ENCODE data around the gene FGFR3.

The FGFR3 gene

GRCh38 chr4:1783970-1784369 lies 9.1 kb upstream of the FGFR3 start:
- TF ChIP-seq TAF1 (IDR thresholded peaks at IDR 0.05; ENCODE audit: borderline replicate concordance, insufficient read depth, low read length): no peak
- TF ChIP-seq FOXP2 (optimal IDR thresholded peaks at IDR 0.05; ENCODE audit: borderline replicate concordance, extremely low read depth, extremely low read length, insufficient read depth): no peak
- no peak for TF ChIP-seq POLR2AphosphoS5 (IDR thresholded peaks at IDR 0.05; ENCODE audit: low read depth, low read length)
- TF ChIP-seq, protein P1, sequence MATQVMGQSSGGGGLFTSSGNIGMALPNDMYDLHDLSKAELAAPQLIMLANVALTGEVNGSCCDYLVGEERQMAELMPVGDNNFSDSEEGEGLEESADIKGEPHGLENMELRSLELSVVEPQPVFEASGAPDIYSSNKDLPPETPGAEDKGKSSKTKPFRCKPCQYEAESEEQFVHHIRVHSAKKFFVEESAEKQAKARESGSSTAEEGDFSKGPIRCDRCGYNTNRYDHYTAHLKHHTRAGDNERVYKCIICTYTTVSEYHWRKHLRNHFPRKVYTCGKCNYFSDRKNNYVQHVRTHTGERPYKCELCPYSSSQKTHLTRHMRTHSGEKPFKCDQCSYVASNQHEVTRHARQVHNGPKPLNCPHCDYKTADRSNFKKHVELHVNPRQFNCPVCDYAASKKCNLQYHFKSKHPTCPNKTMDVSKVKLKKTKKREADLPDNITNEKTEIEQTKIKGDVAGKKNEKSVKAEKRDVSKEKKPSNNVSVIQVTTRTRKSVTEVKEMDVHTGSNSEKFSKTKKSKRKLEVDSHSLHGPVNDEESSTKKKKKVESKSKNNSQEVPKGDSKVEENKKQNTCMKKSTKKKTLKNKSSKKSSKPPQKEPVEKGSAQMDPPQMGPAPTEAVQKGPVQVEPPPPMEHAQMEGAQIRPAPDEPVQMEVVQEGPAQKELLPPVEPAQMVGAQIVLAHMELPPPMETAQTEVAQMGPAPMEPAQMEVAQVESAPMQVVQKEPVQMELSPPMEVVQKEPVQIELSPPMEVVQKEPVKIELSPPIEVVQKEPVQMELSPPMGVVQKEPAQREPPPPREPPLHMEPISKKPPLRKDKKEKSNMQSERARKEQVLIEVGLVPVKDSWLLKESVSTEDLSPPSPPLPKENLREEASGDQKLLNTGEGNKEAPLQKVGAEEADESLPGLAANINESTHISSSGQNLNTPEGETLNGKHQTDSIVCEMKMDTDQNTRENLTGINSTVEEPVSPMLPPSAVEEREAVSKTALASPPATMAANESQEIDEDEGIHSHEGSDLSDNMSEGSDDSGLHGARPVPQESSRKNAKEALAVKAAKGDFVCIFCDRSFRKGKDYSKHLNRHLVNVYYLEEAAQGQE (IDR thresholded peaks at IDR 0.05; ENCODE audit: insufficient read depth in 1 of 2, low read depth in 2 of 2, low read length in 2 of 2): no peak
- TF ChIP-seq SIN3A (IDR thresholded peaks at IDR 0.05; ENCODE audit: borderline replicate concordance, insufficient read depth, low read length): no peak

- TF ChIP-seq, protein P1 (IDR thresholded peaks at IDR 0.05; ENCODE audit: insufficient read depth in 1 of 2, low read depth in 2 of 2, low read length in 2 of 2): no peak
- TF ChIP-seq SIN3A (IDR thresholded peaks at IDR 0.05; ENCODE audit: borderline replicate concordance, insufficient read depth, low read length) (no peak), TAF1 (IDR thresholded peaks at IDR 0.05; ENCODE audit: borderline replicate concordance, insufficient read depth, low read length) (no peak)
Measured at GRCh38 chr4:1784395-1784788, 8.7 kb upstream of the FGFR3 start.

GRCh38 chr4:1784789-1785591 lies 8.1 kb upstream of the FGFR3 start:
- TF ChIP-seq POLR2AphosphoS5 (IDR thresholded peaks at IDR 0.05; ENCODE audit: low read depth, low read length) (no peak), SIN3A (IDR thresholded peaks at IDR 0.05; ENCODE audit: borderline replicate concordance, insufficient read depth, low read length) (no peak), FOXP2 (optimal IDR thresholded peaks at IDR 0.05; ENCODE audit: borderline replicate concordance, extremely low read depth, extremely low read length, insufficient read depth) (no peak)
- TF ChIP-seq, protein P1 (IDR thresholded peaks at IDR 0.05; ENCODE audit: insufficient read depth in 1 of 2, low read depth in 2 of 2, low read length in 2 of 2): no peak

DNA sequence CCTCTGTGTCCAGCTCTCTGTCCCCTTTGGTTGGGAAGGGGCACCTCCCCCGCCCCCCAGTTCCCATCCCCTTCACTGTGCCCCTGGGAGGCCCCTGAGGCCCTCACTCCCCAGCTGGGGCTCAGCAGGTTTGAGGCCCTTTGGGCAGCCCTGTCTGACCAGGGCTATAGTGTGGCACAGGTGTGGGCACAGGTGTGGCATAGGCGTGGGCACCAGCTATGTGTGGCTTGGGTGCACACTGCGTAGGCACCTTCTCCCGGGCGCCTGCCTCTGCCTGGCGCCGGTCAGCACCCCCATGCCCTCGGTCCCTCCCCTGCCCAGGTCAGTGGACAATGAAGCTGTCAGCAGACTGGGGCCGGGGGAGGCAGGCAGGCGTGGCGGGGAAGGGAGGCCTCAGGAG lies 7.5 kb upstream of the FGFR3 start:
- no peak for TF ChIP-seq SIN3A (IDR thresholded peaks at IDR 0.05; ENCODE audit: borderline replicate concordance, insufficient read depth, low read length)
- no peak for TF ChIP-seq TAF1 (IDR thresholded peaks at IDR 0.05; ENCODE audit: borderline replicate concordance, insufficient read depth, low read length)
- TF ChIP-seq, protein P1 (IDR thresholded peaks at IDR 0.05; ENCODE audit: insufficient read depth in 1 of 2, low read depth in 2 of 2, low read length in 2 of 2): no peak
- TF ChIP-seq FOXP2 (optimal IDR thresholded peaks at IDR 0.05; ENCODE audit: borderline replicate concordance, extremely low read depth, extremely low read length, insufficient read depth): no peak
- TF ChIP-seq POLR2AphosphoS5 (IDR thresholded peaks at IDR 0.05; ENCODE audit: low read depth, low read length): no peak

All from PFSK-1 (cell line).